Kasumi-1 (cell line): ENCODE data around the gene CABLES2.

ENCODE experiments used
- DNase-seq, 2 experiments: peaks; one replicate each; lab custom pipeline; 2025; lab: John Stamatoyannopoulos, UW

Gene CABLES2

GRCh38 chr20:62418709-62419487, 11.8 kb upstream of the CABLES2 start:
- no peak for DNase-seq

GRCh38 chr20:62417981-62418708, 11.1 kb upstream of the CABLES2 start:
- no peak for DNase-seq

- DNase-seq: no peak
Measured at GRCh38 chr20:62416651-62417637, 9.9 kb upstream of the CABLES2 start.

GRCh38 chr20:62415354-62416111, 8.4 kb upstream of the CABLES2 start:
- no peak for DNase-seq

- no peak for DNase-seq
Measured at GRCh38 chr20:62413896-62414481, 6.9 kb upstream of the CABLES2 start.

- DNase-seq: no peak
Measured at GRCh38 chr20:62413025-62413570, 6.0 kb upstream of the CABLES2 start.

GRCh38 chr20:62412194-62413024, 5.3 kb upstream of the CABLES2 start:
- DNase-seq: no peak

GRCh38 chr20:62411479-62412193, 4.6 kb upstream of the CABLES2 start:
- no peak for DNase-seq

GRCh38 chr20:62410746-62411478, 3.8 kb upstream of the CABLES2 start:
- no peak for DNase-seq

- peak; percentile 25 to 36 for DNase-seq
Measured at GRCh38 chr20:62409931-62410745, 3.1 kb upstream of the CABLES2 start.

GRCh38 chr20:62409086-62409853, 2.2 kb upstream of the CABLES2 start:
- no peak for DNase-seq

- DNase-seq: no peak
Measured at GRCh38 chr20:62408640-62409039, 1.6 kb upstream of the CABLES2 start.

GRCh38 chr20:62408055-62408454, 970 bp upstream of the CABLES2 start:
- DNase-seq: no peak

GRCh38 chr20:62406635-62407176, 379 bp downstream of the CABLES2 start:
- no peak for DNase-seq

- no peak for DNase-seq
Measured at GRCh38 chr20:62405981-62406513, 1.0 kb downstream of the CABLES2 start.
